HCT116 (cell line): ENCODE measurements around the gene PCGF5. TPM values are rescaled to one million over a fixed set of nuclear protein-coding genes. Genes with fewer than 3 reads are reported as not detected.

Source experiments
- ATAC-seq: fragments of 200-7000 bp; cut with Tn5 transposase; 2 replicates; pipeline ENCODE4 v1.9.1; 2020; ENCODE audit warnings: mild to moderate bottlenecking, moderate library complexity
- BruUV-seq: library from RNA; stranded (reverse); fragments of 400-500 nt; replicated peaks from 2 replicates; lab custom pipeline; 2021; lab: Mats Ljungman, UMichigan
- CTCF ChIA-PET: fragments of 300-600 bp; sonication (Branson Sonifier 250); formaldehyde crosslinking; loops from one replicate; lab custom pipeline; 2021; ENCODE audit warnings: antibody characterized with exemption; lab: Charles Lee
- POLR2A ChIA-PET: fragments of 300-600, 350-600 bp; sonication (Branson Sonifier 250); formaldehyde crosslinking; loops from one replicate; lab custom pipeline; 2021; ENCODE audit warnings: antibody characterized with exemption; lab: Charles Lee
- RAD21 ChIA-PET, 2 experiments: fragments of 300-600 bp; sonication (Branson Sonifier 250); formaldehyde crosslinking; loops; one replicate each; lab custom pipeline; 2023; ENCODE audit warnings: low total read pairs in 2 of 2; ENCODE audit not compliant: uncharacterized antibody in 2 of 2, unreplicated experiment in 2 of 2, low non-redundant PET in 1 of 2; lab: Charles Lee
- DNase-seq: peaks from one replicate; pipeline ENCODE4 v3.0.0-alpha.2; 2010; ENCODE audit warnings: low read depth, low spot score
- H2AFZ ChIP-seq: fragments of 200-600 bp; shearing (Covaris generic), sonication (generic); 2 replicates; pipeline ENCODE4 v1.6.1; 2017; ENCODE audit warnings: low read depth, mixed run types, mixed read lengths, antibody characterized with exemption, low read length; ENCODE audit not compliant: poor library complexity, severe bottlenecking
- H3K27ac ChIP-seq: 2 replicates; pipeline ENCODE4 v1.5.1; 2012; ENCODE audit warnings: low read depth, low read length
- H3K27me3 ChIP-seq: fragments of 200-600 bp; sonication (generic); 2 replicates; pipeline ENCODE4 v1.6.1; 2016; ENCODE audit warnings: mixed run types, low read length, mixed read lengths; ENCODE audit not compliant: insufficient read depth
- H3K36me3 ChIP-seq, 2 experiments: fragments of 200-500 bp in 1 of 2; fragments of 200-600 bp in 1 of 2; sonication (Bioruptor generic) in 1 of 2; sonication (generic) in 1 of 2; 2 replicates each; pipeline versions ENCODE4 v1.5.1 to v1.6.1; 2014 to 2016; ENCODE audit warnings: low read length in 2 of 2, inconsistent platforms in 1 of 2, mixed read lengths in 1 of 2, mixed run types in 1 of 2; ENCODE audit not compliant: insufficient read depth in 2 of 2, control insufficient read depth in 1 of 2
- H3K4me1 ChIP-seq, 2 experiments: fragments of 200-600 bp in 1 of 2; sonication (generic) in 1 of 2; 2 replicates each; pipeline versions ENCODE4 v1.5.1 to v1.6.1; 2012 to 2017; ENCODE audit warnings: low read length in 2 of 2, inconsistent platforms in 1 of 2, mild to moderate bottlenecking in 1 of 2, mixed read lengths in 1 of 2, mixed run types in 1 of 2, moderate library complexity in 1 of 2; ENCODE audit not compliant: insufficient read depth in 2 of 2, control insufficient read depth in 1 of 2
- H3K4me2 ChIP-seq: fragments of 200-600 bp; sonication (generic); 2 replicates; pipeline ENCODE4 v1.6.1; 2017; ENCODE audit warnings: mixed run types, low read length, mixed read lengths
- H3K4me3 ChIP-seq, 2 experiments: fragments of 200-600 bp in 1 of 2; sonication (generic) in 1 of 2; replicated peaks in 1 of 2; 2 replicates each; pipeline ENCODE4 v1.5.1; 2011 to 2016; ENCODE audit warnings: low read length in 2 of 2, control low read depth in 1 of 2, low read depth in 1 of 2, mild to moderate bottlenecking in 1 of 2, mixed read lengths in 1 of 2, mixed run types in 1 of 2
- H3K79me2 ChIP-seq: fragments of 200-600 bp; sonication (generic); 2 replicates; pipeline ENCODE4 v1.6.1; 2017; ENCODE audit warnings: mild to moderate bottlenecking, mixed run types, low read length, moderate library complexity, mixed read lengths; ENCODE audit not compliant: insufficient read depth
- H3K9ac ChIP-seq: fragments of 200-600 bp; sonication (generic); 2 replicates; pipeline ENCODE4 v1.6.1; 2016; ENCODE audit warnings: low read length, mixed read lengths
- H3K9me2 ChIP-seq: fragments of 200-600 bp; sonication (generic), shearing (Covaris generic); 2 replicates; pipeline ENCODE4 v1.6.1; 2017; ENCODE audit warnings: mixed run types, mild to moderate bottlenecking, moderate library complexity; ENCODE audit not compliant: insufficient read depth
- H3K9me3 ChIP-seq, 2 experiments: fragments of 200-500 bp in 1 of 2; fragments of 200-600 bp in 1 of 2; sonication (Bioruptor generic) in 1 of 2; sonication (generic) in 1 of 2; 2 replicates each; pipeline ENCODE4 v1.6.1; 2014 to 2017; ENCODE audit warnings: low read length in 2 of 2, mixed read lengths in 2 of 2, inconsistent platforms in 1 of 2, low read depth in 1 of 2, mild to moderate bottlenecking in 1 of 2, mixed run types in 1 of 2, moderate library complexity in 1 of 2; ENCODE audit not compliant: control insufficient read depth in 1 of 2, insufficient read depth in 1 of 2
- H4K20me1 ChIP-seq: fragments of 200-600 bp; sonication (generic), shearing (Covaris generic); 2 replicates; pipeline ENCODE4 v1.6.1; 2017; ENCODE audit warnings: mixed run types, mild to moderate bottlenecking, moderate library complexity; ENCODE audit not compliant: insufficient read depth
- ATF3 ChIP-seq: IDR thresholded peaks from 2 replicates; pipeline ENCODE4 v1.6.1; 2012
- CBX3 ChIP-seq: IDR thresholded peaks from 2 replicates; pipeline ENCODE4 v1.6.1; 2012; ENCODE audit warnings: low read depth
- ELF1 ChIP-seq: IDR thresholded peaks from 2 replicates; pipeline ENCODE4 v1.6.1; 2012; ENCODE audit warnings: low read depth, borderline replicate concordance
- EZH2 ChIP-seq: fragments of 200-600 bp; sonication (generic); IDR thresholded peaks from 2 replicates; pipeline ENCODE4 v1.6.1; 2017; ENCODE audit warnings: antibody characterized with exemption, mixed run types
- FOSL1 ChIP-seq: IDR thresholded peaks from 2 replicates; pipeline ENCODE4 v1.6.1; 2012; ENCODE audit warnings: low read depth
- JUND ChIP-seq: IDR thresholded peaks from 2 replicates; pipeline ENCODE4 v1.6.1; 2012
- REST ChIP-seq: IDR thresholded peaks from 2 replicates; pipeline ENCODE4 v1.6.1; 2012; ENCODE audit warnings: low read depth
- SIN3A ChIP-seq: IDR thresholded peaks from 2 replicates; pipeline ENCODE4 v1.6.1; 2012; ENCODE audit warnings: low read depth
- SP1 ChIP-seq: IDR thresholded peaks from 2 replicates; pipeline ENCODE4 v1.6.1; 2012; ENCODE audit warnings: low read depth
- SRF ChIP-seq: IDR thresholded peaks from 2 replicates; pipeline ENCODE4 v1.6.1; 2012; ENCODE audit warnings: low read depth
- TCF7L2 ChIP-seq: IDR thresholded peaks from 2 replicates; pipeline ENCODE4 v1.7.0; 2011; ENCODE audit warnings: borderline replicate concordance, inconsistent platforms; ENCODE audit not compliant: insufficient read depth, insufficient read length; ENCODE audit errors: extremely low read depth
- ZFX ChIP-seq: fragments of 450-650 bp; IDR thresholded peaks from 2 replicates; pipeline ENCODE4 v1.6.1; 2017
- ZNF274 ChIP-seq: fragments of 200-500 bp; sonication (Bioruptor generic); IDR thresholded peaks from 2 replicates; pipeline ENCODE4 v1.6.1; 2014; ENCODE audit warnings: mild to moderate bottlenecking, low read depth, low read length, inconsistent platforms
- intact Hi-C: fragments of 100-400 bp; cut with micrococcal nuclease; formaldehyde crosslinking; loops from 2 replicates; pipeline ENCODE4 v1.10.0; 2022
- total RNA-seq: library from RNA; stranded (reverse); gene quantifications from one replicate; pipeline ENCODE4 v1.2.1, GENCODE V29; 2021; ENCODE audit not compliant: unreplicated experiment

The PCGF5 gene
- total RNA-seq, 1 experiment from 2014 or later = 27.5 TPM

GRCh38 chr10:91294134-91294906 lies 73.9 kb downstream of the PCGF5 start:
- Histone ChIP-seq H3K9me2 (no peaks in the 10 kb centered on the region), H3K27me3 (no peaks in the 10 kb centered on the region), H3K4me1 (peaks cover 4 to 11% of the 10 kb centered on the region in 2 experiments; a peak in 2 of 4 replicates)
- TF ChIP-seq SRF (no peak), ELF1 (no peak), ATF3 (no peak), SP1 (no peak), CBX3 (no peak), REST (no peak), ZNF274 (no peak), JUND (no peak), SIN3A (no peak), ZFX (no peak), FOSL1 (no peak), EZH2 (no peak), TCF7L2 (no peak)
- TF ChIP-seq, all 23 proteins: peak for 0
- Histone ChIP-seq H3K4me2 (no peak overlapping the region), H3K9me3 (no peaks in the 10 kb centered on the region), H3K27ac (no peak overlapping the region), H3K36me3 (no peaks in the 10 kb centered on the region), H4K20me1 (no peaks in the 10 kb centered on the region), H2AFZ (no peak overlapping the region), H3K4me3 (no peak overlapping the region), H3K79me2 (no peaks in the 10 kb centered on the region), H3K9ac (no peak overlapping the region)
- intact Hi-C loops = no loop called here
- ATAC-seq (no peak), DNase-seq (no peak)
- POLR2A ChIA-PET = no interaction called here
- no TSS peak for BruUV-seq
- CTCF ChIA-PET = no interaction called here
- RAD21 ChIA-PET = no interaction called here
